ENCODE measurements around the gene CANT1. TPM values are rescaled to one million over a fixed set of nuclear protein-coding genes. Genes with fewer than 3 reads are reported as not detected.
"Not testable (repeated sequence)": the region's sequence is repeated elsewhere in the genome, so short reads cannot be mapped to it uniquely, and the experiment has no call there.

CANT1 gene
- polyA plus RNA-seq, 1 donor = 52.1 TPM

DNA sequence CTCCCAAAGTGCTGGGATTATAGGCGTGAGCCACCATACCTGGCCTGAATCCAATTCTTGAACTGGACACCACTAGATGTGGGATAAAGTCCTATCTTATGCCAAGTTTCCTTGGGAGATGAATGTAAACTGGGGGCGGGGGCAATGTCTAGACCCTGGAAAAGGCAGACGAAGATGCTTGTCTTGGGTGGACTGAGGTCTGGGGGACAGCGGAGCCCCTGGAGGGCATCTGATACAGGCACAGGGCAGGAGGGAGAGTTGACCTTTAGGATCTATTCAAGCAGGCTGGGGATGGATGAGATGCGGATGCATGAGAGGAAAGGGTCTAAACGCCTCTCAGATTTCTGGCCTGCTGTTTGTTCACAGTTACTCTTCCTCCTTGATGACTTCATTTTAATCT lies 26.1 kb upstream of the CANT1 start:
- no CpG with 5 or more reads among the region's 6 CpGs for WGBS (ENCODE audit: insufficient coverage, low lambda C conversion rate)

DNA sequence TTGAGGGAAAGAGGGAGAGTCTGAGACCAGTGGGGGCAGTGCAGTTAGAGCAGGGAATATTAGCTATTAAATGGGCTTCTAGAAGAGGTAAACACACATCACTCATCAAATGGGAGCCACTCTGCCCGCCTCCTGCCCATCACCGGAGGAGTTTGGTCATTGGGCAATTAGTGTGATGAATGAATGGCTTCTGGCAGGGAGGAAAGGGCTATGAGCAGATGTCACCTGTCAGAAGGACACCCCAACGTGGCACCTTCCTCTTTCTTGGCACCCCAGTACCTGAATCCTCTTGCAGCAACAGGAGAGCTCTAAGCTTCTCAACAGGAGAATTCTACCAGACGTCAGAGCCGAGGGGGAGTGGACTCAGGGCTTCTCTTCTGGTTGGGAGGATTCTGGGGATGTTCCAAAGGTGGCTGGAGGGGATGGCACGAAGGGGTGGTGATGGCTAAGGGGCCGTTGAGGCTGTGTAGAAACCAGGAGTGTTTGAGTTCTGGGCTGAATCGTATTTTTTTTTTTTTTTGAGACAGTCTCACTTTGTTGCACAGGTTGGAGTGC lies 25.4 kb upstream of the CANT1 start:
- no peak for DNase-seq
- H3K27ac ChIP-seq (ENCODE audit: low read length) = no peak overlapping the region
- no peaks in the 10 kb centered on the region for H3K9me3 ChIP-seq (ENCODE audit: control insufficient read depth, low read depth, low read length)
- H3K27me3 ChIP-seq (ENCODE audit: control insufficient read depth, insufficient read depth, low read length) = peaks cover 2% of the 10 kb centered on the region
- no peaks in the 10 kb centered on the region for H3K4me1 ChIP-seq (ENCODE audit: control insufficient read depth, insufficient read depth, low read length)
- WGBS (ENCODE audit: insufficient coverage, low lambda C conversion rate) = 60% methylated on average over 1 of the region's 8 CpGs
- H3K4me3 ChIP-seq (ENCODE audit: low read length) = no peak overlapping the region
- no peaks in the 10 kb centered on the region for H3K36me3 ChIP-seq (ENCODE audit: control insufficient read depth, insufficient read depth, low read length)

More for the DNA sequence above, 26.1 kb upstream of the CANT1 start:
- no peak for DNase-seq
- Histone ChIP-seq H3K36me3 (ENCODE audit: control insufficient read depth, insufficient read depth, low read length) (no peaks in the 10 kb centered on the region), H3K4me1 (ENCODE audit: control insufficient read depth, insufficient read depth, low read length) (no peaks in the 10 kb centered on the region), H3K4me3 (ENCODE audit: low read length) (no peak overlapping the region), H3K9me3 (ENCODE audit: control insufficient read depth, low read depth, low read length) (no peaks in the 10 kb centered on the region), H3K27me3 (ENCODE audit: control insufficient read depth, insufficient read depth, low read length) (peaks cover 2% of the 10 kb centered on the region), H3K27ac (ENCODE audit: low read length) (no peak overlapping the region)

DNA sequence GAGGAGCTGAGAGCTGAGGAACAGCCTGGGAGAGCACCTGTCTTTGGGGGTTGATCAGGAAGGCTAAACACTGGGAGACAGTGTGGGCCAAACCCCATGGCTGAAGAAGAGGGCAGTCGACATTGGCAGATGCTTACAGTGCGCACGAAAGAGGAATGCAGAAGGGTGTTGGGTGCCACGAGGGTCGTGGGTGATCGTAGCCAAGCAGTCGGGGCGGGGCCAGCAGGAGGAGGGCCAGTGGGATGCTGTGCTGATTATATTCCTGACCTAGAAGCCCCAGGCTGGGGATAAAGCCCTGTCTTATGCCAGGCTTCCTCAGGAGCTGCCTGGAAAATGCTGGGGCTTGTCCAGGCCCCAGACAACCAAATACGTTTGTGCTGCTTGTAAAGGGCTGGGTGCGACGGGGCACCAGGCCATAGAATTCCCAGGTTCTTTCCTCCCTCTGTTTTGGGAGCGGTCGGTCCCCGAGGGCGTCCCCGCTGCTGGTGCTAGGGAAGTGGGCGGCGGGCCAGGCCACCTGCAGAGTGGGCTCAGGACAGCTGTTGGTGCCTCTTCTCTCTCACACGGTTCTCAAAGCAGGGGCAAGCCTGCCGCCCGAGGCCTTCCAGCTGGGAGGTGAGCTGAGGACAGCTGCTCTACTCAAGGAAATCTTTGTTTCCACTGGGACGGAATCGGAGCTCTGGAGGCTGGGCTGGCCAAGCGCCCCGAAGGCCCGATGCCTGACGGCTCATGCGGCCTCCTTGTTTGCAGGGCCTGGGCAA lies 24.4 kb upstream of the CANT1 start:
- WGBS (ENCODE audit: insufficient coverage, low lambda C conversion rate) = no CpG with 5 or more reads among the region's 28 CpGs
- no peak for DNase-seq
- H3K27ac ChIP-seq (ENCODE audit: low read length) = no peak overlapping the region

GRCh38 chr17:79033046-79033616 lies 23.6 kb upstream of the CANT1 start:
- no peak overlapping the region for H3K4me3 ChIP-seq (ENCODE audit: low read length)
- DNase-seq = no peak
- no CpG with 5 or more reads among the region's 9 CpGs for WGBS (ENCODE audit: insufficient coverage, low lambda C conversion rate)
- peaks cover 2% of the 10 kb centered on the region for H3K4me1 ChIP-seq (ENCODE audit: control insufficient read depth, insufficient read depth, low read length)
- no peaks in the 10 kb centered on the region for H3K9me3 ChIP-seq (ENCODE audit: control insufficient read depth, low read depth, low read length)
- no peak overlapping the region for H3K27ac ChIP-seq (ENCODE audit: low read length)
- no peaks in the 10 kb centered on the region for H3K36me3 ChIP-seq (ENCODE audit: control insufficient read depth, insufficient read depth, low read length)
- peaks cover 2% of the 10 kb centered on the region for H3K27me3 ChIP-seq (ENCODE audit: control insufficient read depth, insufficient read depth, low read length)

More for the DNA sequence above, 24.4 kb upstream of the CANT1 start:
- Histone ChIP-seq H3K9me3 (ENCODE audit: control insufficient read depth, low read depth, low read length) (no peaks in the 10 kb centered on the region), H3K27me3 (ENCODE audit: control insufficient read depth, insufficient read depth, low read length) (peaks cover 2% of the 10 kb centered on the region), H3K4me3 (ENCODE audit: low read length) (no peak overlapping the region), H3K36me3 (ENCODE audit: control insufficient read depth, insufficient read depth, low read length) (no peaks in the 10 kb centered on the region), H3K4me1 (ENCODE audit: control insufficient read depth, insufficient read depth, low read length) (no peaks in the 10 kb centered on the region)

- no peak for DNase-seq
These were observed 22.7 kb upstream of the CANT1 start for GRCh38 chr17:79031996-79032875.

DNA sequence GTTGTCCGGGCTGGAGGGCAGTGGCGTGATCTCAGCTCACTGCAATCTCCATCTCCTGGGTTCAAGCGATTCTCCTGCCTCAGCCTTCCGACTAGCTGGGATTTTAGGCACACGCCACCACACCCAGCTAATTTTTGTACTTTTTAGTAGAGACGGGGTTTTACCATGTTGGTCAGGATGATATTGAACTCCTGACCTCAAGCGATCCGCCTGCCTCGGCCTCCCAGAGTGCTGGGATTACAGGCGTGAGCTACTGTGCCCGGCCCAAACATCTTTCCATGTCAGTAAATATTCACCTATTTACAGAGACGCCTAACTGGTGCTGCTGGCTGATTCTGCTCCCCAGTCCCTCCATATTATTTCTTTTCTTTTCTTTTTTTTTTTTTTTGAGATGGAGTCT lies 21.1 kb upstream of the CANT1 start:
- not testable (repeated sequence) for H3K4me3 ChIP-seq (ENCODE audit: low read length); DNase-seq; H3K36me3 ChIP-seq (ENCODE audit: control insufficient read depth, insufficient read depth, low read length); H3K27ac ChIP-seq (ENCODE audit: low read length); H3K9me3 ChIP-seq (ENCODE audit: control insufficient read depth, low read depth, low read length); H3K27me3 ChIP-seq (ENCODE audit: control insufficient read depth, insufficient read depth, low read length)
- peaks cover 22% of the 10 kb centered on the region for H3K4me1 ChIP-seq (ENCODE audit: control insufficient read depth, insufficient read depth, low read length)
- WGBS (ENCODE audit: insufficient coverage, low lambda C conversion rate) = 81% methylated on average over 9 of the region's 12 CpGs

More at GRCh38 chr17:79031996-79032875, 22.7 kb upstream of the CANT1 start:
- WGBS (ENCODE audit: insufficient coverage, low lambda C conversion rate) = 50% methylated on average over 2 of the region's 26 CpGs
- H3K9me3 ChIP-seq (ENCODE audit: control insufficient read depth, low read depth, low read length) = no peaks in the 10 kb centered on the region
- no peak overlapping the region for H3K4me3 ChIP-seq (ENCODE audit: low read length)
- no peaks in the 10 kb centered on the region for H3K36me3 ChIP-seq (ENCODE audit: control insufficient read depth, insufficient read depth, low read length)
- peaks cover 2% of the 10 kb centered on the region for H3K27me3 ChIP-seq (ENCODE audit: control insufficient read depth, insufficient read depth, low read length)
- no peak overlapping the region for H3K27ac ChIP-seq (ENCODE audit: low read length)
- peaks cover 11% of the 10 kb centered on the region for H3K4me1 ChIP-seq (ENCODE audit: control insufficient read depth, insufficient read depth, low read length)

DNA sequence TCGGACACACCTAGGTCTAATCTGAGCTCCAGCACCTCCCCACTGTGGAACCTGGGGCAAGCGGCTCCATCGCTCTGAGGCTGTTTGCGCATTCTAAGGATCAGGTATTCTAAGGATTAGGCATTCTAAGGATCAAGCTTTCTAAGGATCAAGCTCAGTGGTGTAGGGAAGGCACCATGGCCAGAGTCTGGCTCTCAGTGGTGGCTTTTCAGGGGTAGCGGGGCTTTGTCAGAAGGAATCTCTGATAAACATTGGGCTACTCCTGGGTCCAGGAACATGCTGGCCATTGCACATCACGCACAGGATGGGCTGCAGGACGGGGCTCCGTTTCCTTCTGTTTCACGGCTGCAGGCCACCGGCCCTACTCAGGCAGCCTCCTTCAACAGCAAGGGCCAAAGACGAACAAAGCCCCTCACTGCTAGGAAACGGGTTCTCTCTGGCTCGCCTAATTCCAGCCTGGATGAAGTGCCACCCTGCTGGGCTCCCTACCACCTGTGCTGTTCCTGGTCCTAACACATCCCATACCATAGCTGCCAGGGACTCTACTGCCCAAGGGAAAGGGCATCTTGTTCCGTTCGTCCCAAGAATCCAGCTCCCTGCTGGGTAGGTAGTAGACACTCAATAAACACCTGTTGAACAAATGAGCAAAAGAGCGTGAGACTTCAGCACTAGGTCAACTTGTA lies 19.9 kb upstream of the CANT1 start:
- DNase-seq = no peak
- H3K36me3 ChIP-seq (ENCODE audit: control insufficient read depth, insufficient read depth, low read length) = no peaks in the 10 kb centered on the region
- H3K4me1 ChIP-seq (ENCODE audit: control insufficient read depth, insufficient read depth, low read length) = peaks cover 33% of the 10 kb centered on the region
- H3K4me3 ChIP-seq (ENCODE audit: low read length) = no peak overlapping the region
- no peak overlapping the region for H3K27ac ChIP-seq (ENCODE audit: low read length)
- WGBS (ENCODE audit: insufficient coverage, low lambda C conversion rate) = no CpG with 5 or more reads among the region's 16 CpGs
- peaks cover 3% of the 10 kb centered on the region for H3K9me3 ChIP-seq (ENCODE audit: control insufficient read depth, low read depth, low read length)
- H3K27me3 ChIP-seq (ENCODE audit: control insufficient read depth, insufficient read depth, low read length) = peaks cover 13% of the 10 kb centered on the region

DNA sequence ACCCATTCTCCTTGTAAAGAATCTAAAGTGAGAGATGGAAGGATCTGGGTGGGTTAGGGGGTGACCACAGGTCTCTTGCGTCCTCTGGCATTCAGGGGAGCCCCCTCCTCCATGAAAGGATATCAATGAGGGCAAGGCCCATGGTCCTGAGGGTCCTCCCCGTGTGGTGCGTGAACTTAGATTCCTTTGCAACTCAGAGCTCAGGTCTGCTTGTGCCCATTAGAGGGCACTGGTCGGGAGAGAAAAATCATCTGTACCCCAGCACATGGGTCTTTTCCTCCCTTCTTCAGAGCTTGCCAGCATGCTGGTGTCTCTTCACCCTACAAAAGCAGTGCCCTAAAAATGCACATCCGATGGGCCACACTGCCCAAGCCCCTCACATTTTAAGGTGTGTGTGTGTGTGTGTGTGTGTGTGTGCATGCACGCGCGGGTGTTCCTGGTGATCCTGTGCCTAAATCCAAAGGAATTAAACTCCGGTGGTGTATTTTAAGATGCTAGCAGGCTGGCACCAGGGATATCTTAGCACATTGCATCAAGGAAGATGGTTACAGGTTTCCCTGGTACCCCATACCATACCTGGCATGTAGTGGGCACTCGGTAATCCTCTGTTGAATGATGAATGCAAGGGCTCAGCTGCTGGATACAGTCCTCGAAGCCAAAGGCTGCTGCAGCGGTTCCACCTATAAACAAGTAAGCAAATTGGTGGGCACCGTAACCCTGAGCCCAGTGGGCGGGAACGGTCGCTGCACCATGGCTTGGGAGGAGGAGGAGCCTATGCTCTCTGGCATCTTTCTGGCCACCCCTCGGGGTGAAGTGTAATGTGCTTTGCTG lies 19.1 kb upstream of the CANT1 start:
- no peak for DNase-seq
- Histone ChIP-seq H3K27ac (ENCODE audit: low read length) (no peak overlapping the region), H3K9me3 (ENCODE audit: control insufficient read depth, low read depth, low read length) (peaks cover 5% of the 10 kb centered on the region), H3K4me1 (ENCODE audit: control insufficient read depth, insufficient read depth, low read length) (peaks cover 38% of the 10 kb centered on the region), H3K4me3 (ENCODE audit: low read length) (no peak overlapping the region), H3K27me3 (ENCODE audit: control insufficient read depth, insufficient read depth, low read length) (peaks cover 19% of the 10 kb centered on the region), H3K36me3 (ENCODE audit: control insufficient read depth, insufficient read depth, low read length) (no peaks in the 10 kb centered on the region)
- WGBS (ENCODE audit: insufficient coverage, low lambda C conversion rate) = 40% methylated on average over 1 of the region's 17 CpGs

- H3K4me1 ChIP-seq (ENCODE audit: control insufficient read depth, insufficient read depth, low read length) = peaks cover 40% of the 10 kb centered on the region
- no peak for DNase-seq
- H3K4me3 ChIP-seq (ENCODE audit: low read length) = no peak overlapping the region
- H3K27me3 ChIP-seq (ENCODE audit: control insufficient read depth, insufficient read depth, low read length) = peaks cover 26% of the 10 kb centered on the region
- WGBS (ENCODE audit: insufficient coverage, low lambda C conversion rate) = no CpG with 5 or more reads among the region's 16 CpGs
- H3K27ac ChIP-seq (ENCODE audit: low read length) = no peak overlapping the region
- peaks cover 5% of the 10 kb centered on the region for H3K9me3 ChIP-seq (ENCODE audit: control insufficient read depth, low read depth, low read length)
- no peaks in the 10 kb centered on the region for H3K36me3 ChIP-seq (ENCODE audit: control insufficient read depth, insufficient read depth, low read length)
These were observed 18.4 kb upstream of the CANT1 start for GRCh38 chr17:79027925-79028491.
